DMS 273 (cell line): ENCODE data around the gene RNF212.

ENCODE experiments used
- DNase-seq: peaks from one replicate; lab custom pipeline; 2025; ENCODE audit not compliant: unreplicated experiment; lab: John Stamatoyannopoulos, UW

Gene RNF212

GRCh38 chr4:1022051-1022738 lies 91.2 kb downstream of the RNF212 start:
- DNase-seq, result no peak
